Measurements from ENCODE around the gene COBLL1.
"Not testable (repeated sequence)": the region's sequence is repeated elsewhere in the genome, so short reads cannot be mapped to it uniquely, and the experiment has no call there.

Gene COBLL1

DNA sequence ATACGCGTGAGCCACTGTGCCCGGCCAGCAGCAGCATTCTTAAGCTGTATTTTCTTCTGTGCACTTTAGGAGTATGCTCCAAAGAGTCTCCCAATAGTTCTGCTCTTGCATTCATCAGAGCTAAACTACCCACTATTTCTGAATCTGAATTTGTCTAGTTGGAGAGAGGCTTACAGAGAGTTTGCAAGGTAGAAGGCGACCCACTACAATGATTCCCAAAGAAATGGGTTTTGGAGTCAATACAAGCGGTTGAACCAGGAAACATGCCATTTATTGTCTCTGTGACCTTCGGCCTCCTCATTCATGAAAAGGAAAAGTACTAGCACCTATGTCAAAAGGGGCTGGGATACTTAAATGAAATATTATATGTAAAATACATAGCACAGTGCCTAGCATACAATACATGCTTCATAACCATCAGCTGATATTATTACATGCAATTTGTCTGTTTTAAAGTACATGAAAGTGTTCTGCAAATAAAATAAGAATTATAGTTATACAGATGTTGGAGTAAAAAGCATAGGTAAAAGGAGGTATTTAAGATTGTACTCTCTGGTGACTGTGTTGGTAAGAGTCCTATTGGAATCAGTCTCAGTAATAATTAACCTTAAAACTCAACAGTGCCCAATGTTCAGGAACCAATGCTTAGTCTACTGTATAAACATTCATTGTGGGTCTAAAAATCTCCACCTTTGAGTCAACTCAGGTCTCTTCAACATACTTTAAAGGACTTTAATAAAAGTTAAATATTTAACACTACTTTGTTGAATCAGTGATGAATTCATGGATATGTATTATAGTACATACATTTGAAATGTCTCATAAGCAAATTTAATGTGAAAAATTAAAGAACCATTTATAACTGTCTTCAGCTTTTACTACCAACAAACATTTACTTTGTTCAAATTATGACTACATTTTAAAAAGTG is 130.5 kb downstream of the COBLL1 start:
- no peak for DNase-seq

DNA sequence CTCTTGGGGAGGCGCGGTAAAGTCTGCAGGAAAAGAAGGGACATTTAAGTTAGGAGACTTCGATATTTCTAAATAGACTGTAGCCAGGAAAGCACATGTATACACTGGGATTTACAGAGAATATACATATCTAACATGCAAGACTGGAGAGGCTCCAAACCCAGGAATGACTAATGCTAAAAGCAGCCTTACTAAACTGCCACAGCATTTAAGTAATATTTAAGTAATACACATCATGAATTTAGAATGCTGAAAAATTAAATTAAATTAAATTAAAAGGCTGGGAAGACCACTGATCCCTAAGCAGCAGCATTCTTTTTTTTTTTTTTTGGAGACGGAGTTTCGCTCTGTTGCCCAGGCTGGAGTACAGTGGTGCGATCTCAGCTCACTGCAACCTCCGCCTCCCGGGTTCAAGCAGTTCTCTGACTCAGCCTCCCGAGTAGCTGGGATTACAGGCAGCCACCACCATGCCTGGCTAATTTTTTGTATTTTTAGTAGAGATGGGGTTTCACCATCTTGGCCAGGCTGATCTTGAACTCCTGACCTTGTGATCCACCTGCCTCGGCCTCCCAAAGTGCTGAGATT is 131.3 kb downstream of the COBLL1 start:
- DNase-seq, result not testable (repeated sequence)

DNA sequence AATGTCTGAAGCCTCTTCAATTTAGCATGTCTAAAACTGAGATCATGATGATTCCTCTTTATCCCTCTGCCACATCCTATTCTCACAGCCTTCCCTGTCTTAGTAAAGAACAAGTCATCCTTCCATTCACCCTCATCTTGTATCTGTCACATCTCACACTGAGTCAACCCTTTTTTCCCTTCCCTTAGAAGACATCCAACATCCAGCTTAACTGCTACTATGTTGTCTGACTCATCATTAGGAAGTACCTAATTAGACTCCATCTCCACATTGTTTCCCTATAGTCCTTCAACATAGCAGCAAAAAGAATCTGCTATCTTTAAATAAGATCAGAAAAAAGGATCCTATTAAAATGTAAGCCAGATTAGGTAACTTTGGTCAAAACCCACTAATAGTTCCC is 135.1 kb downstream of the COBLL1 start:
- no peak for DNase-seq

DNA sequence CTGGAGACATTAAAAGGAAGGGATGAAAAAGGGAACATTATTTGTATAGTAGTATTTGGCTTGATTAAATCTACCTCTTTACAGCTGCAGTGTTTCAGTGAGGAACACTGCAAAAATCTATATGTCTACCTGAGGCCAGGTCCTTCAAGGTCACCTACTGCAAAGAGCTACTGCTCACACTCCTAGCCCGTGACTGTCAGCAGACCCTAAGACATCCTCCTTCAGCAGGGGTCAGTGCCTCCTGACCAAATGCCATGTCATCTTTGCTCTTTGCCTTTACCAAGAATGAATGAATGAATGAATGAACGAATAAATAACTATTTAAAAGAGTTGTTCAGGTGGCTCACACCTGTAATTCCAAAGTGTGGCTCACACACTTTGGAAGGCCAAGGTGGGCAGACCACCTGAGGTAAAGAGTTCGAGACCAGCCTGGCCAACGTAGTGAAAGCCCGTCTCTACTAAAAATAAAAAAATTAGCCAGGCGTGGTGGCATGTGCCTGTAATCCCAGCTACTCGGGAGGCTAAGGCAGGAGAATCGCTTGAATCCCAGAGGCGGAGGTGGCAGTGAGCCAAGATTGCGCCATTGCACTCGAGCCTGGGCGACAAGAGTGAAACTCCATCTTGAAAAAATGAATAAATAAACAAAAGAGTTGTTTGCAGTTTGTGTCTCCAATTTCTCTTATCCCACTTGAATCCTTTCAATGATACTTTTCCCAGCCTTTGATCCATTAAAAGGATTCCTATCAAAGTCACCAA is 136.0 kb downstream of the COBLL1 start:
- no peak for DNase-seq

DNA sequence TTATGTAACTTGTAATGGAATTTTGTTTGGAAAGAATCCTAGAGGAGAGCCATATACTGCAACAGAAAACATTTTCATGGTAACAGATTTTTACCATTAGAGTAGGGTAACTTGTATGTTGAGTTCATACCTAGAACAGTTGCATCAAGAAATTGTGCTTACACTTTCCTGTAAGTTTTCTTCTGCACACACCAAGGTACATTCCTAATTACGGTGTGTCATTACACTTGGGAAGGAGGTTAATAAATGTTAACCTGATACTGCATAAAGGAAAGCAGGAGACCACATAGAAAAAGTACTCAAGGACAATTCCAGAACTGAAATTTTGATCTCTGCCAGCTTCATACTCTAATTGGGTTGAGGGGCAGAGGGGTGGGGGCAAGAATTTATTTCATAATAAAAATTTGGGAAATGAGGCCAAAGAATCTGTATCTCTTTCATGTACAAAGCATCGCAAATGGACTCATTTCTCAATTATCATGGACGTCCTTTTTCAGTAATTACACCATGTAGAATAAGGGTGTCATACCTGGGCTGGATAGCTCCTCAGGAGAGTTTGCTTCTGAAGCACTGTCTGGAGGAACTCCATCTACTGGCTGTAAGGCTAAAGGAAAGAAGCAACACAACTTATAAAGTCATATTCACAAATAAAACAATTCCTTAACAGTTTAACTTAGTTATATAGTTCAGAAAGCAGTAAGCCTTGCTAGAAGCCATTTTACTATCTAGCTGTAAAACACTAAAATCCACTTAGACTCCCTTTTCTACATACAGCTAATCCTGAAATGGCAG is 137.5 kb downstream of the COBLL1 start:
- DNase-seq, result no peak

DNA sequence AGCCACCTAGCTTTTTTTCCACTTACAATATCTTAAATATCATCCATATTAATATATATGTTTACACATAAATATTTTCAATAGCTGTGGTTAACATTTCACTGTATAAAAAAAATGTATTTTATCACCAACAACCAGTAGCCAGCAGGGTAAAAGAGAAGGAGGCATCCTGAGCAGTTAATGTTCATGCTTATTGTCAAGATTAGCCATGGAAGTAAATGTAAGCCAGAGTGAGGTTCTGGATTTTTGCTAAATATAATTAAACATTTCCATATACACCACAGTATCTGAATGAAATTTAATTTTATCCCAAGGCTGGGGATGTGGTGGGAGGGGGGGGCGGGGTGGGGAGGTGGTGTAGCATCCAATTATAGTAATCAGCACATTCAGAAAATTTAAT is 140.1 kb downstream of the COBLL1 start:
- no peak for DNase-seq

DNA sequence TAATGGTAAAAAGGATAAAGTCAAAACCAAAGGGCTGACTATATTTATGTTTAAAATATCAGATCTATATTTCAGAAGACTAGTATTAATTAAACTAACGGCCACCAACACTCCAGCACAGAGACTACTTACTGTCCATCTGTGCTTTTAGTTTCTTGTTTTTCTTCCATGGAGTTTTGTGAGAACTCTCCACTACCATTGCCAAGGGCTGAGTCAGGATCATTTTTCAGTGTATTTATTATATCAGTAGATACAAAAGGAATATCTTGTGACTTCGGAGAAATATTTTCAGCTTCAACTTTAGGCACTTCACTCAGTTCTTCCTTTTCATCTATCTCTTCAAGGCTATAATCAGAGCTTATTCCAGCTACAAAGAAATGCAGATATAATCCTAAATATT is 141.2 kb downstream of the COBLL1 start:
- no peak for DNase-seq

DNA sequence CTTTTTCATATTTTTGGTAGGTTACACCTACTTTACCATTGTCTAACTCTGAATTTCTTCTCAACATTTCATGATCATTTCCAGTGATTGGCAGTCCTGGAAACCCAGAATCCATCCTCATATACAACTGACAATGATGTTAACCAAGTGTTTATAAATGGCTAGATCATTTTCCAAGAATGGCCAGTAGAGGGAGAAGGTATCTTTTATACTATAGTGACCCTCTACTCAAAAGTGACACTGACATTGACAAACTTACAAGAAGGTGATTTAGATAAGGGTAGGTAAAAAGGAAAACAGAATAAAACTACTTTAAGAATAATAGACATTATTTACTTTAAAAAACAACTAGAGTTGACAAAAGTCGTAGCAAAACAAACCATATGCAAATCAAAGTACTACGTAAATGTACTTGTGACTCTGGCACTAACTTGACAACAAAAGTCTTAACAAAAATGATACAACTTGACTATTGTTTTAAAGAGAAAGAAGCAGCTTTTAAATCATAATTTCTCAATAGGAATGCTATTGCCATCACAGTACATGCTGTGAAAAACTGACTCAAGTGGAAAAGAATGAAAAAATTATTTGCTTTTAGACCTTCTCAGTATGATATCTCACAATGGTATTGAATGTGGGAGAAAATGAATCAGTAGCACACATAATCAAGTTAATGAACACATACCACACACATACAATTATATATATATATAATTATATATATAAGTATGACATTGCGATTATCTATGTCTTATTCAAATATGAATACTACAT is 143.7 kb downstream of the COBLL1 start:
- DNase-seq, result no peak

DNA sequence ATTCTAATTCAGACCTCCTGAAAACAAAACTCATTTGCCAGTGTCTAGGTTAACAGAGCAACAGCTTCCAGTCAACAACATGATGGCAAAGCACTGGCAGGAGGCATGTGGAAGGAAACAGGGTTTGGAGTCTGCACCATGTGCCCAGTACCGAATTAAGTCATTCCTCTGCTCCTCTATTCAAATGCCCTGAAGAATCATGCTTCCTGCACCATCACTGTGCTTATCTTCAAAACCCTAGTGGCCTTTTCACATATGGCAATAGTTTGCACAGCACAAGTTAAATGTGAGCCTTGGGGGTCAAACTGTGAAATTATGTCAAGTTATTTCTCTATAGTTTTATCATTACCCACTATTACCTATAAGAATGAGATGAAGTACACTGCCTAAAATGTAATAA is 145.0 kb downstream of the COBLL1 start:
- DNase-seq, result no peak

DNA sequence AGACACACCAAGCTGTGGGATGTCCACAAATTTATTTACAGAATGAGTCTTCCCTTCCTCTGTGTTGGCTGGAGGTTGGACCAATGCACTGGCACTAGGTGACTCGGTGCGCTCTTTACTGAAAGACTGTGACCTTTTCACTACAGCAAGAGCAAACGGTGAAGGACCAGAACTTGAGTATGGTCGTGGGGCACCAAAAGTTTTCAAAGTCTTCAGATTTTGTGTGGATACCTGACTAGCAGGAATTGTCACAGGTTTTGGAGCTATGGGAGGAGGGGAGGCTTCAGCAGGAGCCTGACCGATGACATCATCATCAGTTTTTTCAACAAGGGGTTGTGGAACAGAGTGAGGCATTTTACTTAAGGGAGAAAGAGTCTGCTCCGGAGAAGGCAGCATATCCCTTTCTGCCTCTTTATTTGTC is 147.3 kb downstream of the COBLL1 start:
- DNase-seq, result no peak

DNA sequence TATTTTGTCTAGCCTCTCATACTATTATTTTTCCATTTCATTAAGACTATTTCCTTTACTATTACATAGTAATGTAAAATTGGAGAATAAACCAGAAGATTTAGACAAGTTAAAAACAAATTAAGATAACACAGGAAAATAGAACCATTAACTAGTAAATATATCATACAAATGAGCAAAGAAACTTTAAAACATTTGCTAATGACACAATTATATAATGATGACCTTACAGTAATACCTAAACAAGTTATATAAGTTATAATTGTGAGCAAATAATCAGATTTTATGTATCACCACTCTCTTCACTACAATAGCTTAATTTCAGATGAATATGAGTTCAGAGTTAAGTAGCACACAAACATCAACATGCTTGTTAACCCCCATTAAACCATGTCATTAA is 147.8 kb downstream of the COBLL1 start:
- no peak for DNase-seq

DNA sequence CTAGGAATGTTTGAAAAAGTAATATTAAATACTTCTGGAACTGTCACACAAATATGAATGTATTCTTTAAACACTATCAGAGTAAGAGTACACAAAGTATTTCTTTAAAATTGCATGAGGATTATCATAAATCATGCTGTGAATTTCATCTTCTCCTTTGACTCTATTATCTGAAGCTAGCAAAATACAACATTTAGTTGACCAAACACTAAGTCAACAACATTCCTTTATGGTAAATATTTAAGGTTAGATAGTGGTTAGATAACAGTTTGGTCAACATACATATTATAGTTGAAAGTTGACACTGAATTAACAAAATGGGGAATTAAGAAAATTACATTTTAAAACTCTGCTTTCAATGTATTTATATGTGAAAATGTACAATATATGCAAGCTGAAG is 148.2 kb downstream of the COBLL1 start:
- DNase-seq, result no peak

DNA sequence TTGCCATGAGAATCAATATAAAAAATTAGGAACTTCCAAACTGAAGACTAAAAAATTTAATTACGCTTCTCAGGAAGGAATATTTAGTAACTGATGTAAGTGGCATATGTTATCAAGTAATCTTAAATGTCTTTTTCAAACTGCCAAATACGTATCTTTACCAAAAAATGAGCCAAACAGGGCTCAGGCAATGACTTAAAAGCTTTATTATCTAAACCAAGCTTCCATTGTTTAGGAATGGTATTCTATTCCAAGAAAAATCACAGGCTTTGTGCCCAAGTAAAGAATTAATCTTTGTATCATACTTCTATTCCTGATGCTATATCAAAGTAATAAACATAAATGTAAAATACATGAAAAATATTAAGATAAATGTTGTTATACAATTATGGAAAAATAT is 148.7 kb downstream of the COBLL1 start:
- DNase-seq, result no peak

DNA sequence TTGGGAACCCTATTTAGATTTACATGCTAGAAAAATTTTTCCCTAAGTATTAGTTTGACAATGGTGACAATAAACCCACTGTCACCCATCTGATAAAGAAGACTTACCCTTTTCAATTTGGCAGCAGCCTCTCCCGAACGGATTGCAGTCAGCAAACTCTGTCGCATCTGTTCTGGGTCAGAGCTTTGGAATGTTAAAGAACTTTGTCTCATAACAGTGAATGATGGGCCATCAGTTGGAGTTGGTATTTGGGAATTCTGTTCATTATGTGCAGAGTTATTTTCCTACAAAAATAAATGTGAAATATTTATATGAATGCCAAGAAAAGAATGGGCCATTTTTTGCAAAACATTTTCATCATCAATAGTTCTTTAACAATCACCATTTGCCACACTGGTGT is 149.5 kb downstream of the COBLL1 start:
- no peak for DNase-seq

DNA sequence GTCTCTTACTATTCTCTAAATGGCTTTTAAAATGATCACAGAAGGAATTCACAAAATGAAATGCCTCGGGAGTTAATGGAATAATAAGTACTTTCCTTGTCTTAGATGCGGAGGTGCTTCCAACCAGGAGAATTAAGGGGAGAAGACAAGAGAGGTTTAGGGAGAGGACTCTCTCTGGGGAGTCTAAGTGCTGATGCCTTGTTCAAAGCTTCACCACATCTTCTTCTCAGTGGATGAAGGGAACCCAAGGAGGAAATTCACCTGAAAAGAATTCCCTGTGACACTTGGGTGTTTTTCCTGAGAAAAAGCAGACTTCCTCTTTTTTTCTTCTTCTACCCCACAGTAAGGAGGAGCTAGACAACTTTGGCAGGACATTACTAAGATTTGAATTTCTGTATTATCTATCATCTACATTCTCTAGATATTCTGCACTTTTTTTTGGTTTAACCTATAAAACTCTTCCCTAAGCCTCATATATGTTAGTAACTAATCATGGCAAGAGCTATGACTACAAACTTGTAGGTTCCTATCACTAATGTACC is 150.2 kb downstream of the COBLL1 start:
- DNase-seq, result no peak

DNA sequence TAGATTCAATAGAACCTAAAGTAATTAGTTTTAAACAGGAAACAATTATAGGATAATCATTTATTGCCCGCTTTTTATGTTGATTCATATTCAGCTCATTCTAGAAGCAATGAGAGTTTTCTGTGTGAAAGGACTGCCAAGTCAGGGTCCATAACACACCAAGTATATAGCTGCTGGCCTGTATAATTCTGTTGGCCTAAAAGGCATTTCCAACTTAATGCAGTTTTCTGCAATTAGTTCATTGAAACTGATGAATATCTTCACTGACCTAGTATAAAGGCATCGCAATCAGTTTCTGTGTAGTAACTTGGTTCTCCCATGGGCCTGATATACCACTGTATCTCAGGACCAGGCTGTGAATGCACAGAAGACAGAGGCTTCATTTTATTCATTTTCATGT is 151.3 kb downstream of the COBLL1 start:
- no peak for DNase-seq

DNA sequence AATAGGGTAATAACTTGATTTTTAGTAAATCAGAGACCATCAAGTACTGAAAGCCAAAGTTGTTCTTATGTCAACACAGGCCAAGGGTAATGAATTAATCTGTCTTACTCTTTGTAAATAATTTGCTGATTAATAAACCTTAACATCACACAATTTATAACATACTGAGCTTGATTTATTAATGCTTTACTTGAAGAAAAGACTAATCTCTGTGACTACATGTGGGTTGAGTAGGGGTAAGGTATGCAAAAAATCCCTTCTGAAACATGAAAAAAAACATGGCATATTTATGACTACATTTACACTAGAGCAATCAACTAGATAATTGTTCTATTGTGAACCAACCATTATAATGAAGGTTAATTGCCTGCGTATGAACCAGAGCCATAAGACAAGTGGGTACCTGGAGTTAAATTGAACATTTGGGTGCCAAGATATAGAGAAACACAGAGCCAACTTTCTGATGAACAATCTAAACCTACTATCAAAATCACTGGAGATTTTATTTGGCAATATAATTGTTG is 152.7 kb downstream of the COBLL1 start:
- DNase-seq, result no peak

DNA sequence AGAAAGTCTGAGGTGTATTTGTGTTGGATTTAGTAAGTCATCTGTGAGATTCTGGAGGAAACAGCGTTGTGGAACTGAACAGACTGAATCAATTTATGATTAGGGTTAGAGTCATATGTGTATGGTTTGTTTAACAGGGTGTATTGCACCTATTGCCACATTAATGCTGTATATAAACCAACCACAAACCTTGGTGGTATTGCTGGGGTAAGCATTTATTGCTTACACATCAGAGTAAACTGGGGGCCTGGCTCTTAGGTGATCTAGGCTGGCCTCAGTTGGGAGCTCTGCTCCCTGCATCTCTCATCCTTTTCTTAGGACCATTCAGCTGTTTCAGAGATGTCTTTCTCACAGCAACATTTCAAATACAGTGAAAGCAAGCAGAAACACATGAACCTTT is 160.6 kb downstream of the COBLL1 start:
- DNase-seq, result no peak

DNA sequence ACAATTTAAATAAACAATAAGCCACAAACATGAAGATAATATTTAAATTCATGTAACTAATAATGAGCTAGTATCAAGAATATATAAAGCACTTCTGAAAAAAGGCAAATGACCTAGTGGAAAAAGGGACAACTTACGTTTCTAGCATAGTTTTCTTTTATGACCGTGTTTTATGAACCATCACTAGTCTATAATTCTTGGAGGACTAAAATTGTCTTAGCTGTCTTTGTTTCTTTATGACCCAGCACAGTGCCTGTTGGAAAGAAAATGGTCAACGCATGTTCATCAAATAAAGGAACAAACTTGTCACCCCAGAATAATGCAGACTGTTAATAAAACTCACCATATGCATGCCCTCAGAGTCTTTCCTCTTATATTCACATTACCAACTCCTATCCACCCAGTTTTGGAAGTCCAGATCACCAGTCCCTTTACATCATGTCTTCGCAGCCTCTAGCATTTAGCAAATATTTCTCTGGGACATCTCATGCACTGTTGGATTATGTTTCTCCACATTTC is 162.9 kb downstream of the COBLL1 start:
- DNase-seq, result no peak

DNA sequence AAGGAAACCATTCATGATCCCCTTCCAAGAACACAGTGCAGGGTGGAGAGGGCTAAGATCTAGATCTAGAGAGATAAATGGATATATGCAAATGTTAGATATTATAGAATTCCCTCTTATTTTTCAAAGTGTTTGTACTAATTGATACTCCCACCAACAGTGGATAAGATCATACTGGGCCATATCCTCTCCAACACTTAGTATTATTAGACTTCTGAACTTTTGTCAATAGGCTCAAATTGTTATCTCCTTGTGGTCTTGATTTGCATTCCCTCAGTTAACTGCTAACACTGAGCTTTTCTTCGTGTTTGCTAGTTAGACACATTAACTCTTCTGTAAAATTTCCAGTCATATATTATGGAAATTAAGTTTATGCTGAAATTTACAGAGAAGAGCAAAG is 163.9 kb downstream of the COBLL1 start:
- DNase-seq, result no peak

DNA sequence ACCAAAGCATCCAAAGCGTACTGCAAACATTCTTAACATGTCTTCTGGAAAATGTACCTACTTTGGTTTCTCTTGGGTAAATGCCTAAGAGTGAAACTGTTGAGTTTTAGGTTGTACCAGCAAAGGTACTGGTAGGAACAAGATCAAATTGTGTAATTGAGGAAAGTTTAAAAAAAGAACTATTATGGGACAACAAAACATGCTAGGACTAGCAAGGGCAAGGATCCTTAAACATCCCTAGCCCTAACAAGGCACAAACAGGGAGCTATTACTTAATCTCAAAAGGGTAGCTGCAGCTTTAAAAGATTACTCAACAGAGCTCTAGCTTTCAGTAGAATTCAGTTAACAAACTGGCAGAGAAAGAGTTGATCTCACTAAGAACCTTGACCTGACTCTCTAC is 164.4 kb downstream of the COBLL1 start:
- no peak for DNase-seq

Measured in CD4-positive, alpha-beta T cell treated with Interleukin-17A for 4 hours (primary cell).